Measurements from ENCODE around the gene C3orf62. TPM values are rescaled to one million over a fixed set of nuclear protein-coding genes. Genes with fewer than 3 reads are reported as not detected.
A peak's percentile ranks its signal among the peaks of the same experiment; 100 is the strongest.
"Not testable (repeated sequence)": the region's sequence is repeated elsewhere in the genome, so short reads cannot be mapped to it uniquely, and the experiment has no call there.

Gene C3orf62
- total RNA-seq, 1 experiment from 2014 or later = 3.6 TPM

DNA sequence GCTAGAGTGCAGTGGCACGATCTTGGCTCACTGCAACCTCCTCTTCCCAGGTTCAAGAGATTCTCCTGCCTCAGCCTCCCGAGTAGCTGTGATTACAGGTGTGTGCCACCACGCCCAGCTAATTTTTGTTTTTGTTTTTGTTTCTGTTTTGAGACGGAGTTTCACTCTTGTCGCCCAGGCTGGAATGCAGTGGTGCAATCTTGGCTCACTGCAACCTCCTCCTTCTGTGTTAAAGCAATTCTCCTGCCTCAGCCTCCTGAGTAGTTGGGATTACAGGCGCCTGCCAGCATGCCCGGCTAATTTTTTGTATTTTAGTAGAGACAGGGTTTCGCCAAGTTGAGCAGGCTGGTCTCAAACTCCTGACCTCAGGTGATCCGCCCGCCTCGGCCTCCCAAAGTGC, 36.9 kb downstream of the C3orf62 start:
- not testable (repeated sequence) for H3K9ac ChIP-seq (ENCODE audit: low read length); H3K27ac ChIP-seq (ENCODE audit: low read length); H3K9me2 ChIP-seq (replicated peaks; ENCODE audit: insufficient read depth, low read length); H2AFZ ChIP-seq (ENCODE audit: low read length); H3K4me2 ChIP-seq (ENCODE audit: low read depth, low read length, poor library complexity, severe bottlenecking); H3K36me3 ChIP-seq (ENCODE audit: insufficient read depth, low read length); H3K79me2 ChIP-seq (ENCODE audit: low read length); H3K27me3 ChIP-seq (ENCODE audit: low read length); H3K9me3 ChIP-seq (ENCODE audit: low read length); H3K4me3 ChIP-seq (ENCODE audit: low read length); DNase-seq; H4K20me1 ChIP-seq (ENCODE audit: insufficient read depth, low read depth, low read length)
- H3K4me1 ChIP-seq (ENCODE audit: low read length) = peaks cover 12% of the 10 kb centered on the region

DNA sequence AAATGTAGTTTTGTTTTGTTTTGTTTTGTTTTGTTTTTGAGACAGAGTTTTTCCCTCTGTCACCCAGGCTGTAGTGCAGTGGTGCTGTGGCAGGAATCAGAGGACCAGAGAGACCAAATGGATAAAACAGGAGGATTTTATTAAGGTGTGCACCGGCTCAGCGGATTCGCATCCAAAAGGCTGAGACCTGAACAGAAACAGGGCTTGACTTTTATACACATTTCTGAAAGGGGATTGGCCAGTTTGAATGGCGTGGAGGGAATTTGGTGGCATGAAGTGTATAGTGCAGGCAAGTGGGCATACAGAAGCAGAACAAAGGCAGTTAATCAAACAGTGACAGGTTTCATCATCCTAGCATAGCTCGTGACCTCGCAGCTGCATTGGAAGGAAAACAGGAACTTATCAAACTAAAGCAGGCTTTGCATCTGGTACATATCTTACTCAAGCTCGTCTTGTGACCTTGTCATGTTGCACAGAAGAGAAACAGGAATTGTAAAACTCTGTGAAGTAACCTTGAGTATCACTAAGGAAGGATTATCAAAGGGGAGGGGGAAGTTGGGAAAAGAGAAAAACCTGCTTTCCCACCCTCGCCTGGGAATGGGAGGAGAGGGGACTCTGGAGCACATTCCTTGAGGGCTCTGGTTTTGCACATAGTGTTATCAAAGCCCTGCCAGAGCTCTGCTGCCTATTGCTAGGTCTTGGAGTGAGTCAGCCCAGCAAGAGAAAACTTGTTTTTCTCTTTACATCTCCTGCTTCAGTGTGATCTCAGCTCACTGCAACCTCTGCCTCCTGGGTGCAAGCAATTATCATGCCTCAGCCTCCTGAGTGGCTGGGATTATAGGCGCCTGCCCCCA, 38.5 kb downstream of the C3orf62 start:
- H3K9me2 ChIP-seq (replicated peaks; ENCODE audit: insufficient read depth, low read length) = no peaks in the 10 kb centered on the region
- peak overlapping the region; percentile 91; the same call in 1 of the 2 replicates for H2AFZ ChIP-seq (ENCODE audit: low read length)
- peak; percentile 82 for DNase-seq
- H3K27me3 ChIP-seq (ENCODE audit: low read length) = no peaks in the 10 kb centered on the region
- H3K79me2 ChIP-seq (ENCODE audit: low read length) = no peaks in the 10 kb centered on the region
- H3K4me3 ChIP-seq (ENCODE audit: low read length) = peak overlapping the region; percentile 39; the same call in 1 of the 2 replicates
- H3K9me3 ChIP-seq (ENCODE audit: low read length) = peaks cover 12% of the 10 kb centered on the region
- H3K36me3 ChIP-seq (ENCODE audit: insufficient read depth, low read length) = no peaks in the 10 kb centered on the region
- peaks cover 12% of the 10 kb centered on the region for H3K4me1 ChIP-seq (ENCODE audit: low read length)
- H3K4me2 ChIP-seq (ENCODE audit: low read depth, low read length, poor library complexity, severe bottlenecking) = peak overlapping the region; percentile 44
- H3K27ac ChIP-seq (ENCODE audit: low read length) = peak overlapping the region; percentile 92
- H3K9ac ChIP-seq (ENCODE audit: low read length) = peak overlapping the region; percentile 58
- no peaks in the 10 kb centered on the region for H4K20me1 ChIP-seq (ENCODE audit: insufficient read depth, low read depth, low read length)

DNA sequence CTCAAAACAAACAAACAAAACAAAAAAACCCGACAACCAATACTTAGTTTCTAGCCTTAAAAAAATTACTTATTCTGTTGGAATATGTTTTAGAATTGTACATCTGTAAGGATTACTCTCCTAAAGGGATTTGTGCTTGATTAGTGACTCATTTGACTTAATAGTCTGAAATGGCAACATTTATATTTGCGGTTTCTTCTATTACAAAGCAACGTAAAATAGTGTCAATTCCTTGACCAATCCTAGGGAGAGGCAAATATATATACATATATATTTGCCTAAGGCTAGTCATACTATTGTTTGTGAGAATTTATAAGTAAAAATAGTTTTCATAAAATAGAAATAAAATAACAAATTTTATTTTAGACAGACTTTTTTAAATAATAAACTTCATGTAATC, 39.7 kb downstream of the C3orf62 start:
- no peaks in the 10 kb centered on the region for H3K9me2 ChIP-seq (replicated peaks; ENCODE audit: insufficient read depth, low read length)
- no peak overlapping the region for H3K4me3 ChIP-seq (ENCODE audit: low read length)
- no peaks in the 10 kb centered on the region for H3K36me3 ChIP-seq (ENCODE audit: insufficient read depth, low read length)
- no peaks in the 10 kb centered on the region for H3K27me3 ChIP-seq (ENCODE audit: low read length)
- H4K20me1 ChIP-seq (ENCODE audit: insufficient read depth, low read depth, low read length) = no peaks in the 10 kb centered on the region
- no peak for DNase-seq
- H2AFZ ChIP-seq (ENCODE audit: low read length) = no peak overlapping the region
- no peak overlapping the region for H3K4me2 ChIP-seq (ENCODE audit: low read depth, low read length, poor library complexity, severe bottlenecking)
- peaks cover 19% of the 10 kb centered on the region for H3K9me3 ChIP-seq (ENCODE audit: low read length)
- peaks cover 12% of the 10 kb centered on the region for H3K4me1 ChIP-seq (ENCODE audit: low read length)
- H3K27ac ChIP-seq (ENCODE audit: low read length) = no peak overlapping the region
- H3K9ac ChIP-seq (ENCODE audit: low read length) = no peak overlapping the region
- no peaks in the 10 kb centered on the region for H3K79me2 ChIP-seq (ENCODE audit: low read length)

DNA sequence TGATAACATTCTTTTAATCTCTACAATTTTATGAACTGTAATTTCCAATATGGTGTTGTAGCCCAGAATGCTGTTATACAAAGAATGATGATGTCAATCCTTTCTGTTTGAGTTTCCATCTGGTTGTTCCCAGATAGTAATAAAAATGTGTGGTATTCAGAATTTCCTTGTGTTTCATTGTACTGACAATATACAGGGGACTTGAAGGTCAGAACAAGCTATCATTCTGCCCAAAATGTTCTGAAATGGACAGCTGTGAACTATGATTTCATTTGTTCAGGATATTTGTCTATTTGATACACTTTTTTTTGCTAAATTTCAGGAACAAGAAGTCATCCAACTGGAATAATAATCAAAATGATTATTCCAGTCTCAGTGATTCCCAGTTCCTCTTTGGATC, 40.8 kb downstream of the C3orf62 start:
- no peaks in the 10 kb centered on the region for H3K79me2 ChIP-seq (ENCODE audit: low read length)
- no peak overlapping the region for H3K4me3 ChIP-seq (ENCODE audit: low read length)
- no peaks in the 10 kb centered on the region for H3K9me2 ChIP-seq (replicated peaks; ENCODE audit: insufficient read depth, low read length)
- H3K27ac ChIP-seq (ENCODE audit: low read length) = no peak overlapping the region
- peaks cover 19% of the 10 kb centered on the region for H3K9me3 ChIP-seq (ENCODE audit: low read length)
- no peaks in the 10 kb centered on the region for H3K27me3 ChIP-seq (ENCODE audit: low read length)
- no peak for DNase-seq
- peaks cover 12% of the 10 kb centered on the region for H3K4me1 ChIP-seq (ENCODE audit: low read length)
- no peak overlapping the region for H3K9ac ChIP-seq (ENCODE audit: low read length)
- no peaks in the 10 kb centered on the region for H4K20me1 ChIP-seq (ENCODE audit: insufficient read depth, low read depth, low read length)
- no peak overlapping the region for H3K4me2 ChIP-seq (ENCODE audit: low read depth, low read length, poor library complexity, severe bottlenecking)
- no peaks in the 10 kb centered on the region for H3K36me3 ChIP-seq (ENCODE audit: insufficient read depth, low read length)
- no peak overlapping the region for H2AFZ ChIP-seq (ENCODE audit: low read length)

DNA sequence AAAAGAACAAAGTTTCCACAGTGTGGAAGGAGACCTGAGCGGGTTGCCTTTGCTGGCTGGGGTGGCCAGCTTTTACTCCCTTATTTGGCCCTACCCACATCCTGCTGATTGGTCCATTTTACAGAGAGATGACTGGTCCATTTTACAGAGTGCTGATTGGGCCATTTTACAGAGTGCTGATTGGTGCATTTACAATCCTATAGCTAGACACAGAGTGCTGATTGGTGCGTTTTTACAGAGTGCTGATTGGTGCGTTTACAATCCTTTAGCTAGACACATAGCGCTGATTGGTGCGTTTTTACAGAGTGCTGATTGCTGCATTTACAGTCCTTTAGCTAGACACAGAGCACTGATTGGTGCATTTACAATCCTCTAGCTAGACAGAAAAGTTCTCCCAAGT, 48.2 kb downstream of the C3orf62 start:
- H3K79me2 ChIP-seq (ENCODE audit: low read length); DNase-seq; H3K36me3 ChIP-seq (ENCODE audit: insufficient read depth, low read length); H3K4me1 ChIP-seq (ENCODE audit: low read length); H2AFZ ChIP-seq (ENCODE audit: low read length); H4K20me1 ChIP-seq (ENCODE audit: insufficient read depth, low read depth, low read length); H3K4me3 ChIP-seq (ENCODE audit: low read length); H3K9ac ChIP-seq (ENCODE audit: low read length); H3K9me2 ChIP-seq (replicated peaks; ENCODE audit: insufficient read depth, low read length); H3K27ac ChIP-seq (ENCODE audit: low read length); H3K4me2 ChIP-seq (ENCODE audit: low read depth, low read length, poor library complexity, severe bottlenecking); H3K27me3 ChIP-seq (ENCODE audit: low read length): not testable (repeated sequence)
- peaks cover 18% of the 10 kb centered on the region for H3K9me3 ChIP-seq (ENCODE audit: low read length)

DNA sequence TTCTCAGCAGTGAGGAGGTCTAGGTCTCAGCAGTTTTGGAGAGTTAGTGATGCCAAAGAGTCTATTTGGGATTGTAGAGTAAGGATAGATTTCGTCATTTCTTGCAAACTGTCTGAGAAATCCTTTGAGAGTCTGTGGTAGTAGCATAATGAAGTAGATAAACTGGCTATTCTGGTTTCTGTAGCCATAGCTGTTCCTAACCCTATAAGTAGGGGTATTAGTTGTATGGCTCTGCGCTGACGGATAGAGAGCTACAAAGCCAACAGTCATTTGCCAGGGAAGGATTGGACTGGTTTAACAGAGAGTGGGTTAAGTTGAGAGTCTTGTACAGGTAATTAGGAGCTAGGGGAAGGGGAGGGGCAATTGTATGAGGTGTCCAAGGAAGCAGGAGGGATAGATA, 55.0 kb downstream of the C3orf62 start:
- Histone ChIP-seq H3K9me3 (ENCODE audit: low read length) (peaks cover 3% of the 10 kb centered on the region; the same call in 1 of the 2 replicates), H3K4me2 (ENCODE audit: low read depth, low read length, poor library complexity, severe bottlenecking) (no peak overlapping the region), H3K9me2 (replicated peaks; ENCODE audit: insufficient read depth, low read length) (no peaks in the 10 kb centered on the region), H3K27me3 (ENCODE audit: low read length) (no peaks in the 10 kb centered on the region), H3K9ac (ENCODE audit: low read length) (no peak overlapping the region), H3K27ac (ENCODE audit: low read length) (no peak overlapping the region), H4K20me1 (ENCODE audit: insufficient read depth, low read depth, low read length) (no peaks in the 10 kb centered on the region), H2AFZ (ENCODE audit: low read length) (no peak overlapping the region), H3K79me2 (ENCODE audit: low read length) (no peaks in the 10 kb centered on the region), H3K36me3 (ENCODE audit: insufficient read depth, low read length) (no peaks in the 10 kb centered on the region), H3K4me1 (ENCODE audit: low read length) (no peaks in the 10 kb centered on the region), H3K4me3 (ENCODE audit: low read length) (no peak overlapping the region)
- DNase-seq = no peak

DNA sequence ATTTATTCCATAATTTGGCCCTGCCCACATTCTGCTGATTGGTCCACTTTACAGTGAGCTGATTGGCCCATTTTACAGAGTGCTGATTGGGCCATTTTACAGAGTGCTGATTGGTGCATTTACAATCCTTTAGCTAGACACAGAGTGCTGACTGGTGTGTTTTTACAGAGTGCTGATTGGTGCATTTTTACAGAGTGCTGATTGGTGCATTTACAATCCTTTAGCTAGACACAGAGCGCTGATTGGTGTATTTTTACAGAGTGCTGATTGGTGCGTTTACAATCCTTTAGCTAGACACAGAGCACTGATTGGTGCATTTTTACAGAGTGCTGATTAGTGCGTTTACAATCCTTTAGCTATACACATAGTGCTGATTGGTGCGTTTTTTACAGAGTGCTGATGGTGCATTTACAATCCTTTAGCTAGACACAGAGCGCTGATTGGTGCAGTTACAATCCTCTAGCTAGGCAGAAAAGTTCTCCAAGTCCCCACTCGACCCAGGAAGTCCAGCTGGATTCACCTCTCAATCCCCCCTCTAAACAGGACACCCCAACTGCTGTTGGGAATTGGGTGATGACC, 56.0 kb downstream of the C3orf62 start:
- H3K9me2 ChIP-seq (replicated peaks; ENCODE audit: insufficient read depth, low read length); H4K20me1 ChIP-seq (ENCODE audit: insufficient read depth, low read depth, low read length); DNase-seq; H3K9ac ChIP-seq (ENCODE audit: low read length); H2AFZ ChIP-seq (ENCODE audit: low read length); H3K27me3 ChIP-seq (ENCODE audit: low read length); H3K4me1 ChIP-seq (ENCODE audit: low read length); H3K27ac ChIP-seq (ENCODE audit: low read length); H3K36me3 ChIP-seq (ENCODE audit: insufficient read depth, low read length); H3K9me3 ChIP-seq (ENCODE audit: low read length); H3K79me2 ChIP-seq (ENCODE audit: low read length); H3K4me3 ChIP-seq (ENCODE audit: low read length); H3K4me2 ChIP-seq (ENCODE audit: low read depth, low read length, poor library complexity, severe bottlenecking): not testable (repeated sequence)

DNA sequence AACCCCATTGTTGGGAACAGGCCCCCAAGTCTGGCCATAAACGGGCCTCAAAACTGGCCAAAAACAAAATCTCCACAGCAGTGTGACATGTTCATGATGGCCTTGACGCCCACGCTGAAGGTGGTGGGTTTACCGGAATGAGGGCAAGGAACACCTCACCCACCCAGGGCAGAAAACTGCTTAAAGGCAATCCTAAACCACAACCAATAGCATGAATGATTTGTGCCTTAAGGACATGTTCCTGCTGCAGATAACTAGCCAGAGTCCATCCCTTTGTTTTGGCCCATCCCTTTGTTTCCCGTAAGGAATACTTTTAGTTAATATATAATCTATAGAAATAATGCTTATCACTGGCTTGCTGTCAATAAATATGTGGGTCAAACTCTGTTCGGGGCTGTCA, 57.9 kb downstream of the C3orf62 start:
- Histone ChIP-seq H4K20me1 (ENCODE audit: insufficient read depth, low read depth, low read length) (no peaks in the 10 kb centered on the region), H3K36me3 (ENCODE audit: insufficient read depth, low read length) (no peaks in the 10 kb centered on the region), H3K4me3 (ENCODE audit: low read length) (no peak overlapping the region), H3K9me3 (ENCODE audit: low read length) (peaks cover 3% of the 10 kb centered on the region; the same call in 1 of the 2 replicates), H2AFZ (ENCODE audit: low read length) (no peak overlapping the region), H3K27me3 (ENCODE audit: low read length) (no peaks in the 10 kb centered on the region), H3K9me2 (replicated peaks; ENCODE audit: insufficient read depth, low read length) (no peaks in the 10 kb centered on the region), H3K4me1 (ENCODE audit: low read length) (no peaks in the 10 kb centered on the region), H3K27ac (ENCODE audit: low read length) (no peak overlapping the region), H3K79me2 (ENCODE audit: low read length) (no peaks in the 10 kb centered on the region), H3K4me2 (ENCODE audit: low read depth, low read length, poor library complexity, severe bottlenecking) (no peak overlapping the region), H3K9ac (ENCODE audit: low read length) (no peak overlapping the region)
- DNase-seq = no peak
